ENCODE results near the gene ITGB1BP1.
"Not testable (repeated sequence)": the region's sequence is repeated elsewhere in the genome, so short reads cannot be mapped to it uniquely, and the experiment has no call there.

ITGB1BP1 gene

DNA sequence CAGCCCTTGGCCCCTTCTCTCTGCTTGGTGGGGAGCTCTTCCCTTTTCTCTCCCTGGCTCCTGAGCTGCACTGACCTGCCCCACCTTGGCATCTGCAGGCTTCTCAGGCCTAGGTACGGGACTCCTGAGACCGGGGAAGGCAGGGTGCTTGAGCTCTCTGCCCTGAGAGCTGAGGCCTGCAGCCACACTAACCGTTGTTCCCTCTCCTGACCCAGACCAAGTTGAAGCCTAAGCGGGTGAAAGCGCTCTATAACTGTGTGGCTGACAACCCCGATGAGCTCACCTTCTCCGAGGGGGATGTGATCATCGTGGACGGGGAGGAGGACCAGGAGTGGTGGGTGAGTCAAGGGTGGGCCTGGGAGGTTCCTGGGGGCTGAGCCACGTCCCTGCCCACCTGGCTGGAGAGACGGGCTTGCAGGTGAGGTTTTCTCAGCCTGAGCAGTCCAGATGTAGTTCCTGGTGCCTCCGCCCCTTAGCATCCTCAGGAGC is 22.2 kb downstream of the ITGB1BP1 start:
- Histone ChIP-seq H3K9me3 (no peaks in the 10 kb centered on the region), H3K4me1 (peaks cover 9% of the 10 kb centered on the region), H3K27me3 (ENCODE audit: low read depth) (no peaks in the 10 kb centered on the region), H3K4me3 (no peak overlapping the region), H3K36me3 (replicated peaks) (peaks cover 9% of the 10 kb centered on the region)
- no peak for DNase-seq (ENCODE audit: low spot score in 2 of 2)
- in situ Hi-C loops (cut with MboI; ENCODE audit: low sequenced_read_pairs) = no loop called here

DNA sequence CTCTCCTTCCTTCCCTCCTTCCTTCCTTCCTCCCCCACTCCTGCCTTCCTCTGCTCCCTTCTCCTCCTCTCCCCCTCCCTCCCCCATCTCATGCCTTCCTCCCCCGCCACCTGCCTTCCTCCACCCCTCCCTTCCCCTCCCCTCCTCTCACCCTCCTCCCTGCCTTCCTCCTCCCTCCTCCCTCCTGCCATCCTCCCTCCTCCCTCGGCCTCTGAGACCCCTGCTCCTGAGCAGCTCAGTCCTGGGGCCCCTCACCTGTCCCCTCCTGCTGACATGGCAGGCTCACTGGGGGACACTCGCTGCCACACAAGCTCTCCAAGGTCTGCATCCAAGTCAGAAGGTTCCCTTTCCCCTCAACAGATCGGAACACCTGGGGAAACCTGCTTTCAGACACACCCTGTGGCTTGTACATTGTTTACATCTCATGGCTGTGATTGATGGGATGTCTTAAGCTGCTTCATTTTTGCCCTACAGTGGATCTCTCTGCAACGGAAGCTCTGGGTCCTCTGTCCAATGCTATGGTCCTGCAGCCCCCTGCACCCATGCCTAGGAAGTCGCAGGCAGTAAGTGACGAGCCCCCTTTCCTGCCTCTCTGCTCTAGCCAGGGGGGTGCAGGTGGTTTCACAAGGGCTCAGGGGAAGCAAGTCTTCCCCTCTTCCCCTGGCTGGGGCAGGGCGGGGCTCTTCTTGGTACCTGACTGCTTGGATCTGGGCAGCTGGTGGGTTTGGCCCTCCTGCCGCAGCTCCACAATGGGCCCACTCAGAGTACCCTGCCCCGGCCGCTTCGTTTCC is 22.9 kb downstream of the ITGB1BP1 start:
- in situ Hi-C loops (cut with MboI; ENCODE audit: low sequenced_read_pairs) = no loop called here
- no peak for DNase-seq (ENCODE audit: low spot score in 2 of 2)
- peaks cover 9% of the 10 kb centered on the region for H3K36me3 ChIP-seq (replicated peaks)

DNA sequence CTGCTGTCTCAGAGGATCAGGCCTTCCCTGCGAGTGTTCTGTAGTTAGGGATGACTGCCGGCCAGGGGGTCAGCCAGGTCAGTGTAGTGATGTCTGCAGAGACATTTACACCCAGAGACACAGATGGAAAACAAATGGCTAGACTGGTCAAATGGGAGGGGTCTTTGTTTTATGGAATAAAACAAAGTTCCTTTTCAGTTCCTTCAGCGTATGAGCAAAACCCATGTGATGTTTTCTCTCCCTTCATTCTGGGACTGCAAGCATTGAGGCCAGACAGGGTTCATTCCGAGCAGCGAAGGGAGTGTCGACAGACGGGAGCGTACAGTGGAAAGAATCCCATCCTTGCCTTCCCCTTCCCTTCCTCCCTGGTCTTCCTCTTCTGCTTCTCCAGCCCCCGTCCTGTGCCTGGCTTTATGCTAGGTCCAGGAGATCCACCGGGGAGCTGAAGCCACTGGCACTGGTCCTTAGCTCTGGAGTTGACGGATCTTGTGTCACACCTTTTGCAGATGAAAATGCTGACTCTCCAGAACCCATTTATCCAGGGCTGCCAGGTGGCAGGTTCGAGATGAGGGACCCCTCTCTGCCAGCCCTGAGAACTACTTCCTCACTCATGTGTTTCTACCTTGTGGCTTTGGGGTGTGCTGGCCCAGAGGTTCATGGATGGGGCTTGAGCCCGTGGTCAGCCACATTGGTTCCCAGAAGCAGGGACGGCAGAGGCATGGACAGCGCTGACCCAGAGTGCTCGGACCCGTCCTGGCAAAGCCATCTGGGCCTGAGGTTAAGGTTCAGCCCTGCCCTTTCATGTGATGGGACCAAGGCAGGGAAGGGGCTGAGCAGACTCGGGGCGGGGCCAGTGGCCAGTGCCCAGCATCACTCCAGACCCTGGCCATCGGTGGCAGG is 24.2 kb downstream of the ITGB1BP1 start:
- H3K36me3 ChIP-seq (replicated peaks) = peaks cover 14% of the 10 kb centered on the region
- no peaks in the 10 kb centered on the region for H3K9me3 ChIP-seq
- no peaks in the 10 kb centered on the region for H3K27me3 ChIP-seq (ENCODE audit: low read depth)
- no peaks in the 10 kb centered on the region for H3K4me1 ChIP-seq
- DNase-seq (ENCODE audit: low spot score in 2 of 2) = no peak
- in situ Hi-C loops (cut with MboI; ENCODE audit: low sequenced_read_pairs) = no loop called here
- H3K4me3 ChIP-seq = no peak overlapping the region

More for the DNA sequence above, 22.9 kb downstream of the ITGB1BP1 start:
- H3K4me3 ChIP-seq = no peak overlapping the region
- peaks cover 9% of the 10 kb centered on the region for H3K4me1 ChIP-seq
- no peaks in the 10 kb centered on the region for H3K27me3 ChIP-seq (ENCODE audit: low read depth)
- no peaks in the 10 kb centered on the region for H3K9me3 ChIP-seq

DNA sequence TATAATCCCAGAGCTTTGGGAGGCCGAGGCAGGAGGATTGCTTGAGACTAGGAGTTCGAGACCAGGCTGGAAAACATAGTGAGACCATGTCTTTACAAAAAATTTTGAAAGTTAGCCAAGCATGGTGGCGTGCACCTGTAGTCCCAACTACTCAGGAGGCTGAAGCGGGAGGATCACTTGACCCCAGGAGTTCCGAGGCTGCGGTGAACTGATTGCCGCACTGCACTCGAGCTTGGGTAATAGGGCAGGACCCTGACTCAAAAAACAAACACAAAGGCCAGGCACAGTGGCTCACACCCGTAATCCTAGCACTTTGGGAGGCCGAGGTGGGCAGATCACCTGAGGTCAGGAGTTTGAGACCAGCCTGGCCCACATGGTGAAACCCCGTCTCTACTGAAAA is 25.1 kb downstream of the ITGB1BP1 start:
- H3K36me3 ChIP-seq (replicated peaks) = peaks cover 12% of the 10 kb centered on the region
- DNase-seq (ENCODE audit: low spot score in 2 of 2); H3K9me3 ChIP-seq; in situ Hi-C loops (cut with MboI; ENCODE audit: low sequenced_read_pairs); H3K4me1 ChIP-seq; H3K27me3 ChIP-seq (ENCODE audit: low read depth); H3K4me3 ChIP-seq: not testable (repeated sequence)

DNA sequence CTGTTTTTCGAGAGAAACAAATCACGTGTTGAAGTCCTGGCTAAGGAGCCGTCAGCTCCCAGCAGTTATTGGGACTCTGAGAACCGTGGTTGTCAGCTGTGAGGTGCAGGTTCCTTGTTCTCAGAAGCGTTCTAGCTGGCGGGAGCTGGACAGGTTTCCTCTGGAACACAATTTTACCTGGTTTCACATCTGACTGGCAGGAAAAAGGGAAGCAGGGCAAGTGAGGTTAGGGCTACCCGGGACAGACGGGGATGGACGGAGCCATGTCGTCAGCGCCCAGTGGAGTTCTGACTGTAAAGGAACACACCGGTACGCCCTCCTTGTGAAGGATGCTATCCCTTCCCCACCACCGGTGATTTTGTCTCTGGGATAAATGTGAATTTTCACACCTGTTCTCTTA is 26.1 kb downstream of the ITGB1BP1 start:
- H3K4me1 ChIP-seq = no peaks in the 10 kb centered on the region
- DNase-seq (ENCODE audit: low spot score in 2 of 2) = no peak
- H3K36me3 ChIP-seq (replicated peaks) = peaks cover 5% of the 10 kb centered on the region; the same call in 1 of the 2 replicates
- in situ Hi-C loops (cut with MboI; ENCODE audit: low sequenced_read_pairs) = no loop called here
- H3K4me3 ChIP-seq = no peak overlapping the region
- no peaks in the 10 kb centered on the region for H3K27me3 ChIP-seq (ENCODE audit: low read depth)
- H3K9me3 ChIP-seq = no peaks in the 10 kb centered on the region

DNA sequence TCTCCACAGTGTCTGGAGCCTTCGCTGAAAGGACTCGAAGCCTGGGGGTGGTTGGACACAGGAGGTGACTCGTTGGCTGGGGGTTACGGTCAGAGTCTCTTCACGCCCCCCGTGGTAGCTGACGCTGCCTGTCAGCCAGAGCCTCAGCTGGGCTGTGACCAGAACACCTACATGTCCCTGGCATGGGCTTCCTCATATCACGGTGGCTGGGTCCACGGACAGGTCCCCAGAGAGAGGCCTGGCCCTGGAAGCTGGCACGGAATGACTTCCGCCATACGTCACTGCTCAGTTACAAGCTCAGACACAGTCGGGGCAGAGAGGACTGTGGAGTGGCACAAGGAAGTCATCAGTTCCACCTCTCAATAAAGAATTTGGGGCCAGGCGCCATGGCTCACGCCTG is 28.5 kb downstream of the ITGB1BP1 start:
- DNase-seq (ENCODE audit: low spot score in 2 of 2) = no peak
- Histone ChIP-seq H3K9me3 (no peaks in the 10 kb centered on the region), H3K4me3 (no peak overlapping the region), H3K36me3 (replicated peaks) (peaks cover 5% of the 10 kb centered on the region), H3K4me1 (no peaks in the 10 kb centered on the region), H3K27me3 (ENCODE audit: low read depth) (no peaks in the 10 kb centered on the region)
- in situ Hi-C loops (cut with MboI; ENCODE audit: low sequenced_read_pairs) = no loop called here

DNA sequence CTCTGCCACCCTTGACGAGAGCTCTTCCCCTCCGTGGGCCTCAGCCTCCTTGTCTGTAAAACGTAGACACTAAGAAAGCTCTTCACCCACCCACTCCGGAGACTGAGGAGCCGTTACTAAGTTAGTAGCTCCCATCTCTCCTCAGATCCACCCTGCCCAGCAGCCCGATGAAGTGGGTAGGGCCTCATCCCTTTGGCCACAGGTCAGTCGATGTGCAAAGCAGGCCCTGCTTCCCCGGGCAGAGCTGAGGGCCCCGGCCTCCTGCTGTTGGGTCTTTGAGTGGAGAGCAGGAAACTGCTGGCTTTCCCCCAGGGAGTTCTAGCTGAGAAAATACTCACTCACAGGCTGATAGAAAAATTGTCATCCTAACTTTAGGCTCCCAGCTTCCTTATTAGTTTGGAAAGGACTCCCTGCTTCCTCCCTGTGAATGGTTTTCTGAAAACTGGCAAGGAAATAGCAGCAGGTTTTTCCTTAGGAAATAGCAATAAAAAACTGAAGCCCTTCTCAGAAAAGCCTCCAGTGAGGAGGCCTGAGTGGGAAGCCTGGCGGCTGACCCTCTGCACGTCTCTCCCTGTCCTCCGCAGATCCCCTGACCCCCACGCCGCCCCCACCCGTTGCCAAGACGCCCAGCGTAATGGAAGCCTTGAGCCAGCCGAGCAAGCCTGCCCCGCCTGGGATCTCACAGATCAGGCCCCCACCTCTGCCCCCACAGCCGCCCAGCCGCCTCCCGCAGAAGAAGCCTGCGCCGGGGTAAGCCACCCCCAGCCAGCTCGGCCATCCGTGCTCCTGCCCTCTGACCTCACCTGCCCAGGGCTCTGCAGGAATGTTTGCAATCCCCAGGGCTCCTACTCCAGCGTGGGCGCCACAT is 30.2 kb downstream of the ITGB1BP1 start:
- in situ Hi-C loops (cut with MboI; ENCODE audit: low sequenced_read_pairs) = no loop called here

GRCh38 chr2:9391961-9392720 is 31.2 kb downstream of the ITGB1BP1 start:
- Histone ChIP-seq H3K4me1 (no peaks in the 10 kb centered on the region), H3K27me3 (ENCODE audit: low read depth) (no peaks in the 10 kb centered on the region), H3K9me3 (no peaks in the 10 kb centered on the region), H3K4me3 (no peak overlapping the region), H3K36me3 (replicated peaks) (peaks cover 12% of the 10 kb centered on the region)
- in situ Hi-C loops (cut with MboI; ENCODE audit: low sequenced_read_pairs) = no loop called here
- DNase-seq (ENCODE audit: low spot score in 2 of 2) = no peak

More for the DNA sequence above, 30.2 kb downstream of the ITGB1BP1 start:
- Histone ChIP-seq H3K27me3 (ENCODE audit: low read depth) (no peaks in the 10 kb centered on the region), H3K4me3 (no peak overlapping the region), H3K36me3 (replicated peaks) (peaks cover 12% of the 10 kb centered on the region), H3K9me3 (no peaks in the 10 kb centered on the region), H3K4me1 (no peaks in the 10 kb centered on the region)
- no peak for DNase-seq (ENCODE audit: low spot score in 2 of 2)

DNA sequence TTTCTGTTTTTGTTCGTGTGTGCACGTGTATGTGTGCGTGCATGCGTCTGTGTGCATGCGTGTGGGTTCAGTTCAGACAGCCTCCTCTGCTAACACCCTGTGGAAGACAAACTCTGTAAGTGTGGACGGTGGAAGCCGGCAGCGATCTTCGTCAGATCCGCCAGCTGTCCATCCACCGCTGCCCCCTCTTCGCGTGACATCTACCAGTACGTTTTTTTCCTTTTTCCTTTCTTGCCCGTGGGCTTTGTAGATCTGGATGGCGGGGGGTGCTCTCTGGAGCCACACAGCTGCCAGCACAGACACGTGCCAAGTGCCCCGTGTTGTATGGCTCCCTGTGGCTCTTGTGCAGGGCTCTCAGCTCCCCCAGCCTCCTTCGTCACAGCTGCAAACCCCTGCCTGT is 32.3 kb downstream of the ITGB1BP1 start:
- in situ Hi-C loops (cut with MboI; ENCODE audit: low sequenced_read_pairs) = no loop called here
- DNase-seq (ENCODE audit: low spot score in 2 of 2) = no peak
- Histone ChIP-seq H3K4me1 (no peaks in the 10 kb centered on the region), H3K36me3 (replicated peaks) (peaks cover 12% of the 10 kb centered on the region), H3K9me3 (no peaks in the 10 kb centered on the region), H3K4me3 (no peak overlapping the region), H3K27me3 (ENCODE audit: low read depth) (no peaks in the 10 kb centered on the region)

DNA sequence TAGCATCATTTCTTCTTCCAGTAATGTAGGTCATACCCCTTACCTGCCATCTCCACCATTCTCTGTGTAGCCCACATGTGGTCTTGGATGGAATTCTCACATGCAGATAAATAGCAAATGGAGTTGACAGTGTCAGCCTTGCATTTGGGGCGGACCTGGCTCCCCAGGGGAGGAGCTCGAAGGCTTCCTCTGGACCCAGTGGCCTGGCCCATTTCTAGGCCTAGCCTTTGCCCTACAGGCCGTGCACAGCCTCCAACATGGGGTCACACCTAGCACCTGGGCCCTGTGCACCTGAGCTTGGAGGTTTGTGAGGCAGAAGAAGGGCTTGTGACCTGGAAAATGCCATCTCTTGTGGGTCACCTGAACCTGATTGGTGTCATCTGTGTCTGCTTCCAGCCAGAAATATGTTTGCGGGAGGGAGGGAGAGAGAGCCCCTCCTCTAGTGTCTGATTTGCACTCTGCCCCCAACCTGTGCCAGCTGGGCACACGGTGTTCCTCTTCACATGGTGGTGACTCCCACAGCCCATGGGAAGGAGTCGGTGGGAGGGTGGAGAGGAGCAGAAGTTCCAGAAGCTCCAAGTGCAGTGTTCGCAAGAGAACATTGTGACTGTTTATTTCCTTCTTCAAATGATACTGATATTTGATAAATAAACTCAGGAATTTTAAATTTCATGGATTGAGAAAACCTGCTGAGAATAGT is 33.0 kb downstream of the ITGB1BP1 start:
- in situ Hi-C loops (cut with MboI; ENCODE audit: low sequenced_read_pairs) = no loop called here
- H3K4me1 ChIP-seq = no peaks in the 10 kb centered on the region
- no peaks in the 10 kb centered on the region for H3K27me3 ChIP-seq (ENCODE audit: low read depth)
- peaks cover 14% of the 10 kb centered on the region for H3K36me3 ChIP-seq (replicated peaks)
- DNase-seq (ENCODE audit: low spot score in 2 of 2) = no peak
- H3K9me3 ChIP-seq = no peaks in the 10 kb centered on the region
- H3K4me3 ChIP-seq = no peak overlapping the region

DNA sequence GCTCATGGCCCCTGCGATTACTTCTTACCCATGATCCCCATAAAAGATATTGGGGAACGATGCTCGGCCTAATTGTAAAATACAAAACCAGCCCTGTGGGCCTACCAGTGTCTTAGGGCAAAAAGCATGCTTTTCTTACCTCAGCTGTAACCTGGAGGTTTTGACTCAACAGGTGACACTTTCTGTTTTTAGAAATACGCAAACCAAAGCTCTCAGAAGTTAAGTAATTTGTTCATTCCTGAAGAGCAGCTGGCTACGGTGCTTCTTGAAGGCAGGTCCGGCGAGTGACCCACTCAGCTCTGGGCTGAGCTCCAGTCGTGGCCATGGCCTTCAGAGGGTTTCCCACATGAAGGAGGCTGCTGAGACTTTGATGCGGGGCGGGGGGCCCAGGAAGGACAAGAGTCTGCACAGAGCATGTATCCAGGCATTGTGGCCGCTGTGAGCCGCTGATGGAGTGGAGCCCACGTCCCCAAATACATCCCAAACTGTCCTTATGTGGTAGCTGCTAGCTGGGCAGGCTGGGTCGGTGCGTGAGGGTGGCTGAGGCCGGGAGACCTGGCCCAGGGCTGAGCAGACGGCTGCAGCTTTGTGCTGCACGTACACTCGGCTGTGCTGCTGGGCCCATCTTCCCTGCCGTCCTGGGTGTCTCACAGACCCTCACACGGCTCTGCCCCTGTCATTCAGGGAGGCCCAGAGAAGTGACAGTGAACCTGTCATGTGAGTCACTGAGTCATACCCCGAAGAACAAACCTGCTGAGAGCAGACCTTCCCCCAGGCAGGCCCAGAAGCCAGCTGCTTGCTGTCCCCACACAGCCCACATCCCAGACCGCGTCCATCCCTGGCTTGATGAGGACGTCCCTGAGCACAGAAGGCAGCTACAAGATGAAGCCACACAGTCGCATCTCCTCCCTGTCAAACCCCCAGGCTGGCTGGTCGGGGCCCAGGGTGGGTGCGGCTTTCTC is 34.1 kb downstream of the ITGB1BP1 start:
- Histone ChIP-seq H3K4me1 (no peaks in the 10 kb centered on the region), H3K9me3 (no peaks in the 10 kb centered on the region), H3K4me3 (no peak overlapping the region), H3K27me3 (ENCODE audit: low read depth) (no peaks in the 10 kb centered on the region), H3K36me3 (replicated peaks) (peaks cover 13% of the 10 kb centered on the region)
- DNase-seq (ENCODE audit: low spot score in 2 of 2) = no peak
- in situ Hi-C loops (cut with MboI; ENCODE audit: low sequenced_read_pairs) = no loop called here

Data from HAP-1 (cell line).